SK-N-SH (cell line): ENCODE measurements around the gene EAF1. TPM values are rescaled to one million over a fixed set of nuclear protein-coding genes. Genes with fewer than 3 reads are reported as not detected.
A peak's percentile ranks its signal among the peaks of the same experiment; 100 is the strongest.

Source experiments
- CTCF ChIA-PET: fragments of 300-600, 350-600 bp; formaldehyde crosslinking; extraction: SDS; loops from one replicate; lab custom pipeline; 2021; lab: Yijun Ruan, JAX
- POLR2A ChIA-PET: fragments of 350-600 bp; sonication (Branson Sonifier 250); formaldehyde crosslinking; extraction: SDS; loops from one replicate; lab custom pipeline; 2020; ENCODE audit warnings: antibody characterized with exemption, inconsistent platforms; lab: Yijun Ruan, JAX
- DNase-seq: peaks from one replicate; pipeline ENCODE4 v3.0.0; 2012
- H2AFZ ChIP-seq: fragments of 200-600 bp; sonication (generic); 2 replicates; pipeline ENCODE4 v1.8.1; 2016; ENCODE audit warnings: antibody characterized with exemption, mild to moderate bottlenecking, low read depth
- H3F3A ChIP-seq: fragments of 200-600 bp; sonication (generic); replicated peaks from 2 replicates; pipeline ENCODE3; 2016; ENCODE audit warnings: antibody characterized with exemption, mild to moderate bottlenecking; ENCODE audit not compliant: insufficient read depth
- H3K27ac ChIP-seq, 2 experiments: fragments of 200-500 bp in 1 of 2; fragments of 200-600 bp in 1 of 2; sonication (Bioruptor generic) in 1 of 2; sonication (generic), shearing (Covaris generic) in 1 of 2; 2 replicates each; pipeline versions ENCODE4 v1.5.1 to v1.6.1; 2014 to 2016; ENCODE audit warnings: low read depth in 2 of 2, inconsistent platforms in 1 of 2, low read length in 1 of 2, mild to moderate bottlenecking in 1 of 2, mixed read lengths in 1 of 2
- H3K27me3 ChIP-seq: fragments of 200-600 bp; sonication (generic), shearing (Covaris generic); 2 replicates; pipeline ENCODE4 v1.6.1; 2016; ENCODE audit warnings: mixed run types; ENCODE audit not compliant: insufficient read depth
- H3K36me3 ChIP-seq, 2 experiments: fragments of 200-500 bp in 1 of 2; fragments of 200-600 bp in 1 of 2; sonication (Bioruptor generic) in 1 of 2; sonication (generic) in 1 of 2; replicated peaks in 1 of 2; 2 replicates each; pipeline versions ENCODE3 to v1.5.1; 2014 to 2016; ENCODE audit warnings: low read length in 1 of 2, mild to moderate bottlenecking in 1 of 2; ENCODE audit not compliant: insufficient read depth in 2 of 2, control insufficient read depth in 1 of 2
- H3K4me1 ChIP-seq, 2 experiments: fragments of 200-500 bp in 1 of 2; fragments of 200-600 bp in 1 of 2; sonication (Bioruptor generic) in 1 of 2; sonication (generic), shearing (Covaris generic) in 1 of 2; 2 replicates each; pipeline versions ENCODE4 v1.5.1 to v1.6.1; 2014 to 2016; ENCODE audit warnings: low read depth in 1 of 2, low read length in 1 of 2, mixed run types in 1 of 2; ENCODE audit not compliant: insufficient read depth in 2 of 2, control insufficient read depth in 1 of 2
- H3K4me2 ChIP-seq: fragments of 200-600 bp; sonication (generic), shearing (Covaris generic); 2 replicates; pipeline ENCODE4 v1.6.1; 2017; ENCODE audit warnings: mixed run types
- H3K4me3 ChIP-seq, 2 experiments: fragments of 200-500 bp in 1 of 2; fragments of 200-600 bp in 1 of 2; sonication (Bioruptor generic) in 1 of 2; sonication (generic), shearing (Covaris generic) in 1 of 2; 2 replicates each; pipeline versions ENCODE4 v1.5.1 to v1.8.1; 2014 to 2016; ENCODE audit warnings: low read depth in 2 of 2, inconsistent platforms in 1 of 2, low read length in 1 of 2, mild to moderate bottlenecking in 1 of 2, mixed read lengths in 1 of 2, moderate library complexity in 1 of 2
- H3K79me2 ChIP-seq: fragments of 200-600 bp; sonication (generic); 2 replicates; pipeline ENCODE4 v1.8.1; 2017; ENCODE audit warnings: mild to moderate bottlenecking; ENCODE audit not compliant: insufficient read depth
- H3K9ac ChIP-seq: fragments of 200-600 bp; sonication (generic); 2 replicates; pipeline ENCODE4 v1.6.1; 2017; ENCODE audit warnings: mixed run types
- H3K9me2 ChIP-seq: fragments of 200-600 bp; sonication (generic); 2 replicates; pipeline ENCODE4 v1.6.1; 2017; ENCODE audit warnings: mixed run types
- H3K9me3 ChIP-seq: fragments of 200-600 bp; sonication (generic); 2 replicates; pipeline ENCODE4 v1.6.1; 2017; ENCODE audit warnings: mixed run types, mild to moderate bottlenecking, moderate library complexity
- H4K20me1 ChIP-seq: fragments of 200-600 bp; sonication (generic); 2 replicates; pipeline ENCODE4 v1.6.1; 2017; ENCODE audit warnings: mild to moderate bottlenecking, mixed run types; ENCODE audit not compliant: insufficient read depth
- CHD2 ChIP-seq: fragments of 150-350 bp; IDR thresholded peaks from 2 replicates; pipeline ENCODE4 v1.6.1; 2018; ENCODE audit warnings: low read length; ENCODE audit not compliant: partially characterized antibody
- ELF1 ChIP-seq: IDR thresholded peaks from 2 replicates; pipeline ENCODE4 v1.4.0; 2012
- EZH2phosphoT487 ChIP-seq: fragments of 200-600 bp; sonication (generic); IDR thresholded peaks from 2 replicates; pipeline ENCODE4 v1.6.1; 2017; ENCODE audit warnings: low read depth, mixed run types, mild to moderate bottlenecking, antibody characterized with exemption, moderate library complexity, borderline replicate concordance
- FOXJ3 ChIP-seq: sonication (generic); formaldehyde crosslinking; IDR thresholded peaks from 2 replicates; pipeline ENCODE4 v1.5.1; 2020; ENCODE audit warnings: mild to moderate bottlenecking, missing genetic modification reagents
- GABPA ChIP-seq: IDR thresholded peaks from 2 replicates; pipeline ENCODE4 v1.4.0; 2012; ENCODE audit warnings: low read depth, mild to moderate bottlenecking
- GATA2 ChIP-seq: sonication (generic); formaldehyde crosslinking; IDR thresholded peaks from 2 replicates; pipeline ENCODE4 v1.5.0; 2020; ENCODE audit warnings: mild to moderate bottlenecking, missing genetic modification reagents
- JUND ChIP-seq: IDR thresholded peaks from 2 replicates; pipeline ENCODE4 v1.4.0; 2012
- MEF2A ChIP-seq: IDR thresholded peaks from 2 replicates; pipeline ENCODE4 v1.4.0; 2012; ENCODE audit warnings: low read depth, borderline replicate concordance
- NFIC ChIP-seq: IDR thresholded peaks from 2 replicates; pipeline ENCODE4 v1.4.0; 2012; ENCODE audit warnings: borderline replicate concordance
- NRF1 ChIP-seq: IDR thresholded peaks from 2 replicates; pipeline ENCODE4 v1.6.1; 2012; ENCODE audit warnings: low read depth, mild to moderate bottlenecking, low read length
- RAD21 ChIP-seq: IDR thresholded peaks from 2 replicates; pipeline ENCODE4 v1.6.1; 2012; ENCODE audit warnings: mild to moderate bottlenecking, low read length
- RCOR1 ChIP-seq: fragments of 150-350 bp; IDR thresholded peaks from 2 replicates; pipeline ENCODE4 v1.6.1; 2017; ENCODE audit warnings: antibody characterized with exemption, low read length
- SIN3A ChIP-seq: IDR thresholded peaks from 2 replicates; pipeline ENCODE4 v1.6.1; 2012; ENCODE audit warnings: low read depth, mild to moderate bottlenecking, low read length, moderate library complexity, borderline replicate concordance
- SMC3 ChIP-seq: IDR thresholded peaks from 2 replicates; pipeline ENCODE4 v1.6.1; 2012; ENCODE audit warnings: low read depth, low read length, improper control_type of control experiment
- TAF1 ChIP-seq: IDR thresholded peaks from 2 replicates; pipeline ENCODE4 v1.6.1; 2012; ENCODE audit warnings: low read depth, mild to moderate bottlenecking, low read length, moderate library complexity, borderline replicate concordance
- TCF12 ChIP-seq: IDR thresholded peaks from 2 replicates; pipeline ENCODE4 v1.4.0; 2012
- YY1 ChIP-seq: IDR thresholded peaks from 2 replicates; pipeline ENCODE4 v1.4.0; 2012; ENCODE audit warnings: low read depth, mild to moderate bottlenecking
- ZBTB33 ChIP-seq: IDR thresholded peaks from 2 replicates; pipeline ENCODE4 v1.4.0; 2012; ENCODE audit warnings: low read depth, borderline replicate concordance
- WGBS: methylation state at CpG from one replicate; pipeline ENCODE4 v1.1.6; 2017; ENCODE audit warnings: low lambda C conversion rate; 5-methylcytosine and 5-hydroxymethylcytosine counted together
- polyA plus RNA-seq, 3 experiments: library from polyadenylated mRNA; depleted of rRNA; stranded (reverse); fragments of >200 nt; gene quantifications; 2 replicates each; pipeline ENCODE4 v1.2.3, GENCODE V29; 2012
- TF ChIP-seq, protein P1 (sequence below): IDR thresholded peaks from 2 replicates; pipeline ENCODE4 v1.6.1; 2012; ENCODE audit warnings: mild to moderate bottlenecking, low read depth, low read length, moderate library complexity

The EAF1 gene
- polyA plus RNA-seq, 1 of the 3 experiments (the other 2 are of a cell fraction) = 10.0 TPM

GRCh38 chr3:15429080-15429479 is 1.7 kb downstream of the EAF1 start:
- Histone ChIP-seq H3K36me3 (peaks cover 38 to 51% of the 10 kb centered on the region in 2 experiments), H3K9me2 (no peaks in the 10 kb centered on the region), H3K9me3 (no peaks in the 10 kb centered on the region), H2AFZ (no peak overlapping the region), H3K27ac (peak overlapping the region in 1 of 2 experiments; percentile 75; a peak in 1 of 4 replicates), H3K4me2 (peak overlapping the region; percentile 98), H3F3A (no peaks in the 10 kb centered on the region), H3K79me2 (peaks cover 75% of the 10 kb centered on the region), H3K27me3 (no peaks in the 10 kb centered on the region), H4K20me1 (peaks cover 19% of the 10 kb centered on the region; the same call in 1 of the 2 replicates), H3K4me3 (peak overlapping the region; percentile 89 to 91), H3K9ac (peak overlapping the region; percentile 13; the same call in 1 of the 2 replicates), H3K4me1 (peaks cover 14 to 15% of the 10 kb centered on the region in 2 experiments; a peak in 3 of 4 replicates)
- ChIA-PET CTCF (interaction anchor here (1.6 to 3.0 kb wide), 4 partner anchors 24 to 321 kb away, joined by 4 to 12 read pairs (median 6); no protein-coding TSS in a partner anchor), POLR2A (no interaction called here)
- TF ChIP-seq SMC3 = no peak
- TF ChIP-seq ZBTB33 = no peak
- TF ChIP-seq, protein P1, sequence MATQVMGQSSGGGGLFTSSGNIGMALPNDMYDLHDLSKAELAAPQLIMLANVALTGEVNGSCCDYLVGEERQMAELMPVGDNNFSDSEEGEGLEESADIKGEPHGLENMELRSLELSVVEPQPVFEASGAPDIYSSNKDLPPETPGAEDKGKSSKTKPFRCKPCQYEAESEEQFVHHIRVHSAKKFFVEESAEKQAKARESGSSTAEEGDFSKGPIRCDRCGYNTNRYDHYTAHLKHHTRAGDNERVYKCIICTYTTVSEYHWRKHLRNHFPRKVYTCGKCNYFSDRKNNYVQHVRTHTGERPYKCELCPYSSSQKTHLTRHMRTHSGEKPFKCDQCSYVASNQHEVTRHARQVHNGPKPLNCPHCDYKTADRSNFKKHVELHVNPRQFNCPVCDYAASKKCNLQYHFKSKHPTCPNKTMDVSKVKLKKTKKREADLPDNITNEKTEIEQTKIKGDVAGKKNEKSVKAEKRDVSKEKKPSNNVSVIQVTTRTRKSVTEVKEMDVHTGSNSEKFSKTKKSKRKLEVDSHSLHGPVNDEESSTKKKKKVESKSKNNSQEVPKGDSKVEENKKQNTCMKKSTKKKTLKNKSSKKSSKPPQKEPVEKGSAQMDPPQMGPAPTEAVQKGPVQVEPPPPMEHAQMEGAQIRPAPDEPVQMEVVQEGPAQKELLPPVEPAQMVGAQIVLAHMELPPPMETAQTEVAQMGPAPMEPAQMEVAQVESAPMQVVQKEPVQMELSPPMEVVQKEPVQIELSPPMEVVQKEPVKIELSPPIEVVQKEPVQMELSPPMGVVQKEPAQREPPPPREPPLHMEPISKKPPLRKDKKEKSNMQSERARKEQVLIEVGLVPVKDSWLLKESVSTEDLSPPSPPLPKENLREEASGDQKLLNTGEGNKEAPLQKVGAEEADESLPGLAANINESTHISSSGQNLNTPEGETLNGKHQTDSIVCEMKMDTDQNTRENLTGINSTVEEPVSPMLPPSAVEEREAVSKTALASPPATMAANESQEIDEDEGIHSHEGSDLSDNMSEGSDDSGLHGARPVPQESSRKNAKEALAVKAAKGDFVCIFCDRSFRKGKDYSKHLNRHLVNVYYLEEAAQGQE = no peak
- no peak for TF ChIP-seq TCF12
- no peak for TF ChIP-seq GABPA
- TF ChIP-seq MEF2A = no peak
- TF ChIP-seq TAF1 = no peak
- no peak for TF ChIP-seq CHD2
- no peak for TF ChIP-seq NRF1
- no peak for TF ChIP-seq GATA2 (CRISPR knock-in tag)
- TF ChIP-seq NFIC = no peak
- TF ChIP-seq RCOR1 = no peak
- no peak for TF ChIP-seq YY1
- no peak for TF ChIP-seq SIN3A
- TF ChIP-seq FOXJ3 = no peak
- no peak for TF ChIP-seq RAD21
- no peak for TF ChIP-seq ELF1
- TF ChIP-seq EZH2phosphoT487 = no peak
- no peak for TF ChIP-seq JUND
- DNase-seq = no peak
- 56% methylated on average over 6 of the region's 6 CpGs for WGBS
